ENCODE measurements around the gene RALB.

GRCh38 chr2:120313695-120314615 lies 61.3 kb downstream of the RALB start:
- TF ChIP-seq POLR2AphosphoS5 (IDR thresholded peaks at IDR 0.05; ENCODE audit: low read depth, low read length) (no peak), POLR2A (IDR thresholded peaks at IDR 0.05; ENCODE audit: control extremely low read depth in 1 of 2, low read depth in 2 of 2, low read length in 2 of 2) (no peak), MAX (IDR thresholded peaks at IDR 0.05) (no peak), SIN3A (conservative IDR thresholded peaks at IDR 0.05 in 1 of 2, IDR thresholded peaks at IDR 0.05 in 1 of 2; ENCODE audit: low read depth in 1 of 2, low read length in 2 of 2) (no peak), TAF1 (IDR thresholded peaks at IDR 0.05; ENCODE audit: low read depth, low read length) (no peak), CREB1 (IDR thresholded peaks at IDR 0.05) (no peak), SP1 (IDR thresholded peaks at IDR 0.05; ENCODE audit: low read depth, low read length) (no peak), HDAC6 (IDR thresholded peaks at IDR 0.05; ENCODE audit: low read depth, low read length) (no peak), EZH2 (IDR thresholded peaks at IDR 0.05; ENCODE audit: low read depth, low read length, severe bottlenecking) (no peak), JUND (IDR thresholded peaks at IDR 0.05; ENCODE audit: low read length) (no peak), HDAC2 (IDR thresholded peaks at IDR 0.05; ENCODE audit: borderline replicate concordance in 1 of 2, low read depth in 2 of 2, low read length in 2 of 2) (no peak), MAFK (IDR thresholded peaks at IDR 0.05; ENCODE audit: low read depth, low read length) (no peak), ZNF274 (IDR thresholded peaks at IDR 0.05; ENCODE audit: borderline replicate concordance, extremely low read depth, low read length) (no peak)
- TF ChIP-seq, protein P1, sequence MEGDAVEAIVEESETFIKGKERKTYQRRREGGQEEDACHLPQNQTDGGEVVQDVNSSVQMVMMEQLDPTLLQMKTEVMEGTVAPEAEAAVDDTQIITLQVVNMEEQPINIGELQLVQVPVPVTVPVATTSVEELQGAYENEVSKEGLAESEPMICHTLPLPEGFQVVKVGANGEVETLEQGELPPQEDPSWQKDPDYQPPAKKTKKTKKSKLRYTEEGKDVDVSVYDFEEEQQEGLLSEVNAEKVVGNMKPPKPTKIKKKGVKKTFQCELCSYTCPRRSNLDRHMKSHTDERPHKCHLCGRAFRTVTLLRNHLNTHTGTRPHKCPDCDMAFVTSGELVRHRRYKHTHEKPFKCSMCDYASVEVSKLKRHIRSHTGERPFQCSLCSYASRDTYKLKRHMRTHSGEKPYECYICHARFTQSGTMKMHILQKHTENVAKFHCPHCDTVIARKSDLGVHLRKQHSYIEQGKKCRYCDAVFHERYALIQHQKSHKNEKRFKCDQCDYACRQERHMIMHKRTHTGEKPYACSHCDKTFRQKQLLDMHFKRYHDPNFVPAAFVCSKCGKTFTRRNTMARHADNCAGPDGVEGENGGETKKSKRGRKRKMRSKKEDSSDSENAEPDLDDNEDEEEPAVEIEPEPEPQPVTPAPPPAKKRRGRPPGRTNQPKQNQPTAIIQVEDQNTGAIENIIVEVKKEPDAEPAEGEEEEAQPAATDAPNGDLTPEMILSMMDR (IDR thresholded peaks at IDR 0.05; ENCODE audit: control extremely low read depth in 1 of 3, insufficient read depth in 1 of 3, low read depth in 1 of 3, low read length in 3 of 3): no peak
